Inflammatory macrophage treated with lipopolysaccharide for 1 hour (primary cell): ENCODE data around the gene APOE.
"Not testable (repeated sequence)": the region's sequence is repeated elsewhere in the genome, so short reads cannot be mapped to it uniquely, and the experiment has no call there.

Source experiments
- DNase-seq, 2 donors: peaks; one replicate each; pipeline ENCODE4 v3.0.0-alpha.2; 2020 to 2022

The APOE gene

DNA sequence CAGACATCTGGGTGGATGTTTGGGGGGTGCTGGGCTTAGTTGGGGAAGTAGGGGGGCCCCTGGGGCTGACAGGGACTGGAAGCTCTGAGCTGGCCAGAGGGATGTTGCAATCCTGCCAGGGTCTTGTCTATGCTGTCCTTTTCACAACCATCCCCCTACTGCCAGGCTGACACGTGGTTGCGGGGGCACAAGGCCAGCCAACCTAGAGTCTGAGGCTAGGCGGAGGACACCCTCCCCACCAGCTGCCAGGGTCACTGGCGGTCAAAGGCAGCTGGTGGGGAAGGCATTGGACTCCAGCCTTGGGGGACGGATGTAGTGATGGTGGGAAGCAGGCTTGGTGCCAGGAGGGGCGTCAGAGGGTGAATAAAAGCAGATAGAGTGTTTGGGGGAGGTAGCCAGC is 7.3 kb downstream of the APOE start:
- peak; percentile 41 to 65 for DNase-seq

DNA sequence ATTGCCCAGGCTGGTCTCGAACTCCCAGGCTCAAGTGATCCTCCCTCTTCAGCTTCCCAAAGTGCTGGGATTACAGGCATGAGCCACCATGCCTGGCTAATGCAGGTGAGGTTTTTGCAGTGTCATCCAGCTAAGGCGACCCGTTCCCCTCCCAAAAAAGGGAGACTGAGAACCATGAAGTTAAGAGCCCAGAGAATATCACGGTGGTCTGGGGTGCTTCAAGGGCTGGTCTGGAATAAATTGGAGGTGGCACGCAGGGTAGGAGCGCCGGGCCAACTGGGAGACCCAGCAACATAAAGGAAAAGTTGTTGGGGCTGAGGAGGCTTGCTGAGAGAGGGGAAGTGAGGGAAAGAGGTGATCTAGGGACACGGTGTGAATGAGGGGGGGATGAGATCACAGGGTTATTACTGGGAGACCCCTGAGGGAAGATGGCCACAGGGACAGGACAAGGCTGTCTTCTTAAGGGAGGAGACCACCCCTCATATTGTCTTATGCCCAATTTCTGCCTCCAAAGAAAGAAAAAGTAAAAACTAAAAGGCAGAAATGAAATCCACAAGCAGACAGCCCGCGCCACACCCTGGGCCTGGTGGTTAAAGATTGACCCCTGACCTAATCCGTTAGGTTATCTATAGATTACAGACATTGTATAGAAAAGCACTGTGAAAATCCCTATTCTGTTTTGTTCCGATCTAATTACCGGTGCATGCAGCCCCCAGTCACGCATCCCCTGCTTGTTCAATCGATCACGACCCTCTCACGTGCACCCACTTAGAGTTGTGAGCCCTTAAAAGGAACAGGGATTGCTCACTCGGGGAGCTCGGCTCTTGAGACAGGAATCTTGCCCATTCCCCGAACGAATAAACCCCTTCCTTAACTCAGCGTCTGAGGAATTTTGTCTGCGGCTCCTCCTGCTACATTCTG is 8.2 kb downstream of the APOE start:
- not testable (repeated sequence) for DNase-seq

DNA sequence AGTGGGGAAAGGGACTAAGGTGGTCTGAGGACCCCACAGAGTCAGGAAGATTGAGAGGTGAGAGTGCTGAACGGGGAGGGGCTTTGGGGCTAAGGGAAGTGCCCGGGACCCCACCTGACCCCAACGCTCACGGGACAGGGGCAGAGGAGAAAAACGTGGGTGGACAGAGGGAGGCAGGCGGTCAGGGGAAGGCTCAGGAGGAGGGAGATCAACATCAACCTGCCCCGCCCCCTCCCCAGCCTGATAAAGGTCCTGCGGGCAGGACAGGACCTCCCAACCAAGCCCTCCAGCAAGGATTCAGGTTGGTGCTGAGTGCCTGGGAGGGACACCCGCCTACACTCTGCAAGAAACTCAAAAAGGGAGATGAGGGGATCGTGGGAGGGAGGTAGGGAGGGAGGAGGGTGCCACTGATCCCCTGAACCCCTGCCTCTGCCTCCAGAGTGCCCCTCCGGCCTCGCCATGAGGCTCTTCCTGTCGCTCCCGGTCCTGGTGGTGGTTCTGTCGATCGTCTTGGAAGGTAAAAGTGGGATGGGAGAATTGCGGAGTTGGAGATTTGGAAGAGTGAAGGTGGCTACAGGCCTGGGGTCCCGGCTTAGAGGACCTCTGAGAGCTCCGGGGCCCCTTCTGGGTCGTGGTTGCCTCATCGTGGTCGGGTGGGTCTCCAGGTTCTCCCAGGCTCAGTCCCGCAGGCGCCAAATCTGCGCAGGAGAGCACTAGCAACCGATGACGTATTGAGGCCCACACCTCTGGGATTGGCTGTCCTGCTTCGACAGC is 9.0 kb downstream of the APOE start, which contains the start of gene APOC1:
APOC1 (plus strand) TSS at position 176 of the 774 bp plus-strand sequence; CDS start at position 460, 284 bp downstream.
- DNase-seq: peak; percentile 78 to 89

DNA sequence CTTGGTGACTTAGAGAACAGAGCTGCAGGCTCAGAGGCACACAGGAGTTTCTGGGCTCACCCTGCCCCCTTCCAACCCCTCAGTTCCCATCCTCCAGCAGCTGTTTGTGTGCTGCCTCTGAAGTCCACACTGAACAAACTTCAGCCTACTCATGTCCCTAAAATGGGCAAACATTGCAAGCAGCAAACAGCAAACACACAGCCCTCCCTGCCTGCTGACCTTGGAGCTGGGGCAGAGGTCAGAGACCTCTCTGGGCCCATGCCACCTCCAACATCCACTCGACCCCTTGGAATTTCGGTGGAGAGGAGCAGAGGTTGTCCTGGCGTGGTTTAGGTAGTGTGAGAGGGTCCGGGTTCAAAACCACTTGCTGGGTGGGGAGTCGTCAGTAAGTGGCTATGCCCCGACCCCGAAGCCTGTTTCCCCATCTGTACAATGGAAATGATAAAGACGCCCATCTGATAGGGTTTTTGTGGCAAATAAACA is 18.7 kb downstream of the APOE start:
- DNase-seq: no peak

DNA sequence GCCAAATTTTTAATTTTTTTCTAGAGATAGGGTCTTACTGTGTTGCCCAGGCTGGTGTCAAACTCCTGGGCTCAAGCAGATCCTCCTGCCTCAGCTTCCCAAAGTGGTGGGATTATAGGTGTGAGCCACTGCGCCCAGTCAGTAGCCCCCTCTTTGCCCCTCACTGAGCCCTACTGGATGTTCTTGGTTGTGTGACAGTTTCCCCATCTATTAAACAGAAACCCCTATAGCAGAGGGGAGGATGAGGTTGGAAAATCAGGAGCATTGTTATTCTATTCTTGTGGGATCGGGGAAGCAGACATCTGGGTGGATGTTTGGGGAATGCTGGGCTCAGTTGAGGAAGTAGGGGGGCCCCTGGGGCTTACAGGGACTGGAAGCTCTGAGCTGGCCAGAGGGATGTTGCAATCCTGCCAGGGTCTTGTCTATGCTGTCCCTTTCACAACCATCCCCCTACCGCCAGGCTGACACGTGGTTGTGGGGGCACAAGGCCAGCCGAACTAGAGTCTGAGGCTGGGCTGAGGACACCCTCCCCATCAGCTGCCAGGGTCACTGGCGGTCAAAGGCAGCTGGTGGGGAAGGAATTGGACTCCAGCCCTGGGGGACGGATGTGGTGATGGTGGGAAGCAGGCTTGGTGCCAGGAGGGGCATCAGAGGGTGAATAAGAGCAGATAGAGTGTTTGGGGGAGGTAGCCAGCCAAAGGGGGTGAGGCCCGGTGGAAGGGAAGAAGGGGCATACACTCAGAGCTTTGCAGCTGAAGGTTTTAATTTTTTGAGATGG is 19.7 kb downstream of the APOE start:
- DNase-seq: peak; percentile 44 to 80

DNA sequence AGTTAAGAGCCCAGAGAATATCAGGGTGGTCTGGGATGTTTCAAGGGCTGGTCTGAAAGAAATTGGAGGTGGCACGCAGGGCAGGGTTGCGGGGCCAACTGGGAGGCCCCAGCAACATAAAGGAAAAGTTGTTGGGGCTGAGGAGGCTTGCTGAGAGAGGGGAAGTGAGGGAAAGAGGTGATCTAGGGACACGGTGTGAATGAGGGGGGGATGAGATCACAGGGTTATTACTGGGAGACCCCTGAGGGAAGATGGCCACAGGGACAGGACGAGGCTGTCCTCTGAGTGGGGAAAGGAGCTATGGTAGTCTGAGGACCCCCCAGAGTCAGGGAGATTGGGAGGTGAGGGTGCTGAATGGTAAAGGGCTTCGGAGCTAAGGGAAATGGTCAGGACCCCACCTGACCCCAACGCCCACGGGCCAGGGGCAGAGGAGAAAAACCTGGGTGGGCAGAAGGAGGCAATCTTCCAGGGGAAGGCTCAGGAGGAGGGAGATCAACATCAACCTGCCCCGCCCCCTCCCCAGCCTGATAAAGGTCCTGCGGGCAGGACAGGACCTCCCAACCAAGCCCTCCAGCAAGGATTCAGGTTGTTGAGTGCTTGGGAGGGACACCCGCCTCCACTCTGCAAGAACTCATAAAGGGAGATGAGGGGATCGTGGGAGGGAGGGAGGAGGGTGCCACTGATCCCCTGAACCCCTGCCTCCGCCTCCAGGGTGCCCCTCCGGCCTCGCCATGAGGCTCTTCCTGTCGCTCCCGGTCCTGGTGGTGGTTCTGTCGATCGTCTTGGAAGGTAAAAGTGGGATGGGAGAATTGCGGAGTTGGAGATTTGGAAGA is 20.9 kb downstream of the APOE start:
- DNase-seq: not testable (repeated sequence)

DNA sequence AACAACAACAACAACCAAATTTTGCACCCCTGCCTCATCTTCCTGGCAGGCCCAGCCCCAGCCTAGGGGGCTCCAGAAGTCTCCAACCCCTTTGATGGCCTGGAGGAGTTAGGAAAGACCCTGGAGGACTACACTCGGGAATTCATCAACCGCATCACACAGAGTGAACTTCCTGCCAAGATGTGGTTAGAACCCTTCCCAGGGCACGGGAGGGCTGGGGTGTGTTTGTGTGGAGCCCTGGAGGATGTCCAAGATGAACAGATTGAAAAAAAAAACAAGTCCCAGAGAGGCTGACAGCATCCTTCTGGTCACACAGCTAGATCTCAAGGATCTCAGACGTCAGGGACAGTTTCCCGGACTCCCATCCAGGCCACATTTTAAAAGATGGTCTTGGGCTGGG is 22.1 kb downstream of the APOE start:
- DNase-seq: no peak

DNA sequence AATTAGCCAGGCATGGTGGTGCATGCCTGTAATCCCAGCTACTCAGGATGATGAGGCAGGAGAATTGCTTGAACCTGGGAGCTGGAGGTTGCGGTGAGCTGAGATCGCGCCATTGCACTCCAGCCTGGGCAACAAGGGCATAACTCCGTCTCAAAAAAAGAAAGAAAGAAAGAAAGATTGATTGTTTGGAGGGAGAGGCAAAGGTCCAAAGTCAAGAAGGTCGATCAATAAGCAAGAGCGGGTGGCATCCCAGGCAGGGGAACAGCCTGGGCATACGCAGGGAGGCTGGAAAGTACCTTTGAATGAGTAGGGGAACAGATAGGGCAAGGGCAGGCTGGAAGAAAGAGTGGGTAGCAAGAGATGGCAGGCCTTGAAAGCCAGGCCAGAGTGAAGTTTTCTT is 24.5 kb downstream of the APOE start:
- DNase-seq: no peak

DNA sequence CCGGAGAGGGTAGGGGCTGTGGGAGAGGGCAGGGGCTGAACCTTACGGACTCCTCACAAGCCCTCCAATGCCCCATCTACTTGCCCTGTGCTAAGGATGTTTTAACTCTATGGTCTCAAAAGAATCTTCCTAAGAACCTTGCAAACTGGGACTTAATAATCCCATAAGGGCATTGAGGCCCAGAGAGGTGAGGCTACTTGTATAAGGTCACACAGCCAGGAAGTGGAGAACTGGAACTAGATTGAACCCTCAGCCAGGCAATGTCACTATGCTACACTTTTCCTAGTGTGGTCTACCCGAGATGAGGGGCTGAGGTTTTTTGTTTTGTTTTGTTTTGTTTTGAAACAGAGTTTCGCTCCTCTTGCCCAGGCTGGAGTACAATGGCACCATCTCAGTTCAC is 25.9 kb downstream of the APOE start:
- DNase-seq: no peak

DNA sequence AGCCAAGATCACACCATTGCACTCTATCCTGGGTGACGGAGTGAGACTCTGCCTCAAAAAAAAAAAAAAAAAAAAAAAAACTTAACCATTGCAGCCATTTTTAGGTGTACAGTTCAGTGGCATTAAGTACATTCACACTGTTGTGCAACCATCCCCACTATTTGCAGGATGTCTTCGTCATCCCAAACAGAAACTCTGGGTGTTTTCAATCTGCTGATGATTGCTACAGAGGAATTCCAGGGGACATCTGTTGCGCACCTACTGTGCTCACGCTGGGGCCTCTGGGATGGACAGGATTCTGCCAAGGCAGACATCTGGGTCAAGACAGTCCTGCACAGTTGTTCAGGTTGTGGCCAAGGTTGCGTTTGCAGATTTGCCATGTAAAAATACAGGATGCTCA is 34.1 kb downstream of the APOE start:
- peak; percentile 12 to 44 for DNase-seq

DNA sequence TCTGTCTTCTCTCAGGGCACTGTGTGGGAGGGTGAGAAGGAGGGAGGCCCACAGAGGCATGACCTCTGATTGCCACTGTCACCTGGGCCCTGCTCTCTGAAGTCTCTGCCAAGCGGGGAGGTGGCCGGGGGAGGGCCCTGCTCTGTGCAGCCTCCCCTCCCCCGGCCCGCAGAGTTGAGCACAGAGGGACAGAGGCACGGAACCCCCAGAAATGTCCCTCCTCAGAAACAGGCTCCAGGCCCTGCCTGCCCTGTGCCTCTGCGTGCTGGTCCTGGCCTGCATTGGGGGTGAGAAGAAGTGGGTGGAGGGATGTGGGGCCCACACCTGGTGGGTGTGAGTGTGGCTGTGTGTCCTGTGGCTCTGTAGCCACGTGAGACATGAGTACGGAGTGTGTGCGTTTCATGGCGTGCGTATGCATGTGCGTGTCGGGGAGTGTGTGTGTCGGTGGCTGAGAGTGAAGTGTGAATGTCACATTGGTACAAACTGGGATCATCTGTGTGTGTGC is 36.5 kb downstream of the APOE start, which contains the start of gene APOC4:
APOC4 (plus strand) TSS at position 171 of the 505 bp plus-strand sequence; CDS start at position 212, 41 bp downstream.
- no peak for DNase-seq

DNA sequence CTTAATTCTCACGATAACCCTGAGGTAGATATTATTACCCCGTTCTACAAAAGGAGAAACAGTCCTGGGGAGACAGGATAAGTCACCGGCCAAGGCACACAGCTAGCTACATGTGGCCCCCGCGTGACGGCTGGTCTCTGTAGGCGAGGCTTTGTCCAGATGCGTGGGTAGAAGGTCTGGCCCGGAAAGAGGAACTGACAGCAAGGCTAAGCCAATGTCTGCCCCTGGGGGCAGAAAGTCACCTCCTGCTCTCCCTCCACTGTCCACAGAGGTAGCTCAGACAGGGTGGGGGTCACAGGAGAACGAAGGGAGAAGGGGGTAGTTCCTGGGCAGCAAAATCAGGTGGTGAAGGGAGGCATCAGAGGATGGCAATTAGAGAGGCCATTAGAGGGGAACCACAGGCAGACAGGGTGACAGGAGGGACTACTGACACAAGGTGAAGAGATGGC is 38.2 kb downstream of the APOE start:
- DNase-seq: peak; percentile 96 to 98

DNA sequence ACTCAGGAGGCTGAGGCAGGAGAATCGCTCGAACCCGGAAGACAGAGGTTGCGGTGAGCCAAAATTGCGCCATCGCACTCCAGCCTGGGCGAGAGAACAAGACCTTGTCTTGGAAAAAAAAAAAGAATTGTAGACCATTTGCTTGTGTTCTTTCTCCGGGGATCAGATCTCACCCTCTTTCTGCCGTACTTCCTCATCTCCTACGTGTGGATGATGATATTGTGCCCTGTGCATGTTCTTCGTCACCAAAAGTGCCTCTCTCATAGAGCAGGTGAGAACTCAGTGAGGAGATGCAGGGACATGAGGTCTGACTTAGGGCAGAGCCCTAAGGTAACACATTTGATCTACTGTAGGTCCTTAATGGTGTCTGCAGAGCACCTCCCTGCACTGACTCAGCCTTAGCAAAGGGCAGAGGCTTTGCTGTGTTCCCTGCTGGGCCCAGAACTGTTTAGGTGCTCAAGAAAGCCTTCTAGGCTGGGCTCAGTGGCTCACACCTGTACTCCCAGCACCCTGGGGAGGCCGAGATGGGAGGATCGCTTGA is 41.5 kb downstream of the APOE start:
- no peak for DNase-seq

DNA sequence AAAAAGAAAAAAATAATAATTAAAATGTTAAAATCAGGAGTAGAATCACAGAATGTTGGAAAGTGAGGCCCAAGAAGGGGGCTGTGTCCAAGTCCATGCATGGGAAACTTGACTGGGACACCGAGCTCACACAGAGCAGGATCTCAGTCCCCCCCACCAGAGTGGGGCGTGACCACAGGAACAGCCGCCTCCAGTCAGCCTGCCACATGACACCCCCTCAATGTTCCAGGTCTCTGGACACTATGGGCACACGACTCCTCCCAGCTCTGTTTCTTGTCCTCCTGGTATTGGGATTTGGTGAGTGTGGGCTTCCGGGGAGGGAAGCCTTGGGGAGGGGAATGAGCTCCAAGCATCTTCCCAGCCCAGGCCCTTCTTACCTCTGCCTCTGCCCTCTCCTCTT is 42.6 kb downstream of the APOE start:
- DNase-seq: no peak

DNA sequence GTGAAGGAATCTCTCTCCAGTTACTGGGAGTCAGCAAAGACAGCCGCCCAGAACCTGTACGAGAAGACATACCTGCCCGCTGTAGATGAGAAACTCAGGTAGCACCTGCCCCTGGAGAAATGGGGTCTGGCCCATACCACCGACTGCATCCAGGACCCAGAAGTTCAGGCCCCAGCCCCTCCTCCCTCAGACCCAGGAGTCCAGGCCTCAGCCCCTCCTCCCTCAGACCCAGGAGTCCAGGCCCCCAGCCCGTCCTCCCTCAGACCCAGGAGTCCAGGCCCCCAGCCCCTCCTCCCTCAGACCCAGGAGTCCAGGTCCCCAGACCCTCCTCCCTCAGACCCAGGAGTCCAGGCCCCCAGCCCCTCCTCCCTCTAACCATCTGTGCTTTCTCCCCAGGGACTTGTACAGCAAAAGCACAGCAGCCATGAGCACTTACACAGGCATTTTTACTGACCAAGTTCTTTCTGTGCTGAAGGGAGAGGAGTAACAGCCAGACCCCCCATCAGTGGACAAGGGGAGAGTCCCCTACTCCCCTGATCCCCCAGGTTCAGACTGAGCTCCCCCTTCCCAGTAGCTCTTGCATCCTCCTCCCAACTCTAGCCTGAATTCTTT is 43.3 kb downstream of the APOE start:
- no peak for DNase-seq

DNA sequence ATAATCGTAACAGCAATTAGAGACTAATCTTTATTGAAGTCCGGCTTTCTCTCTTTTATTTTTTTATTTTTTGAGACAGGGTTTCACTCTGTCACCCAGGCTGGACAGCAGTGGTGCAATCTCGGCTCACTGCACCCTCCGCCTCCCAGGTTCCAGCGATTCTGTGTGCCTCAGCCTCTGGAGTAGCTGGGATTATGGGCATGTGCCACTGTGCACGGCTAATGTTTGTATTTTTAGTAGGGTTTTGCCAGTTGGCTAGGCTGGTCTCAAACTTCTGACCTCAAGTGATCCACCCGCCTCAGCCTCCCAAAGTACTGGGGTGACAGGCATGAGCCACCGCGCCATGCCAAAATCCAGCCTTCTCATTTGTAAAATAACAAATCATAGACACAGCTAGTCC is 44.0 kb downstream of the APOE start:
- DNase-seq: no peak

DNA sequence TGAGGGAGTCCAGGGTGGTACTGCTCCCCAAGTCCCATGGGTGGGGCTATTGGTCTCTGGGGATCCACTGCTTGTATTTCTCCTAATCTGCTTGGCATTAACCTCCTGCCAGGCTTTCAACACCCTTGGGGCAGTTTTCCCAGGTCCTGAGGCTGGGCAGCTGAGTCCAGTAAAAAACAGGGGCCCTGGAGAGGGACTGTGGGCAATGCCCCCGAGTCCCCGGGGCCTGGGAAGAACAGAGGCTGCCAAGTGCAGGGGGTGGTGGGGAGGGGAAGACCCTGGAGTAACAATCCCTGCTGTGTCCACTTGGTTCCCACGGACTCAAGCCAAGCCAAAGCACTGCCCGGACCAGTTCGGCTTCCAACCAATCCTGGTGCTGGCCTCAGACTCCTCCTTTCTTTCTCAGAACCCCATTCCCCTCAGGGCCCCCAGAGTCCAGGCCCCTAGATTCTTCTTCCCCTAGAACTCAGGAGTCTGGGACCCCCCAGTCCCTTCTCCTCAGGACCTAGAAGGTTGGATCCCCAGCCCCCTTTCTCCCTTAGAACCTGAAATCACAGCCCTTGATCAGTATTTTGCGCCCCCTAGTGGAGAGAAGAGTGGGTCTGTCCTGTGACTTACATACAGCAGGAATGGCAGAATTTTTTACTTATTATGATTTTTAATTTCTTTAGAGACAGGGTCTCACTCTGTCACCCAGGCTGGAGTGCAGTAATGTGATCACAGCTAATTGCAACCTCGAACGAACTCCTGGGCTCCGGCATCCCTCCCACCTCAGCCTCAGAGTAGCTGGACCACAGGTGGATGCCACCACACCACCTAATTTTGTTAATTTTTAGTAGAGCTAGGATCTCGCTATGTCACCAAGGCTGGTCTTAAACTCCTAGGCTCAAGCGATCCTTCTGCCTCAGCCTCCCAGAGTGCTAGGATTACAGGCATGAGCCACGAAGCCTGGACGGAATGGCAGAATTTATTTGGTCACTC is 45.9 kb downstream of the APOE start:
- peak; percentile 46 to 91 for DNase-seq

DNA sequence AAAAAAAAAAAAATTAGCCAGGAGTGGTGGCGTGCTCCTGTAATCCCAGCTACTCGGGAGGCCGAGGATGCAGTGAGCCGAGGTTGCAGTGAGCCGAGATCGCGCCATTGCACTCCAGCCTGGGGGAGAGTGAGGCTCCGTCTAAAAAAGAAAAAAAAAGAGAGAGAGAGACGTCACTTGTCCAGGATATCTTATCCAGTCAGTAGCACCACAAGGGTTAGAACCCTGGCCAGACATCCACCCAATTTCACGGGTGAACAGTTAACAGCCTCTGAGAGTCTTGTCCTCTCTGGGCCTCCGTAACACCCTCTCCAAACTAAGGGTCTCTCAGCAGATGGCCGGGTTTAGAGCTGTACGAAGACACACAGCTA is 48.7 kb downstream of the APOE start:
- DNase-seq: no peak
